WTC11 (cell line): ENCODE results near the gene ZNF718.

ENCODE experiments used
- TF ChIP-seq, protein P1 (sequence below): fragments of 200-600 bp; IDR thresholded peaks from 2 replicates; pipeline ENCODE4 v1.8.0; 2022; ENCODE audit warnings: antibody characterized with exemption
- TF ChIP-seq, protein P2 (sequence below): sonication (generic); formaldehyde crosslinking; conservative IDR thresholded peaks from 2 replicates; pipeline ENCODE4 v1.8.1; 2022; ENCODE audit warnings: mild to moderate bottlenecking, missing genetic modification reagents

- TF ChIP-seq, protein P1, sequence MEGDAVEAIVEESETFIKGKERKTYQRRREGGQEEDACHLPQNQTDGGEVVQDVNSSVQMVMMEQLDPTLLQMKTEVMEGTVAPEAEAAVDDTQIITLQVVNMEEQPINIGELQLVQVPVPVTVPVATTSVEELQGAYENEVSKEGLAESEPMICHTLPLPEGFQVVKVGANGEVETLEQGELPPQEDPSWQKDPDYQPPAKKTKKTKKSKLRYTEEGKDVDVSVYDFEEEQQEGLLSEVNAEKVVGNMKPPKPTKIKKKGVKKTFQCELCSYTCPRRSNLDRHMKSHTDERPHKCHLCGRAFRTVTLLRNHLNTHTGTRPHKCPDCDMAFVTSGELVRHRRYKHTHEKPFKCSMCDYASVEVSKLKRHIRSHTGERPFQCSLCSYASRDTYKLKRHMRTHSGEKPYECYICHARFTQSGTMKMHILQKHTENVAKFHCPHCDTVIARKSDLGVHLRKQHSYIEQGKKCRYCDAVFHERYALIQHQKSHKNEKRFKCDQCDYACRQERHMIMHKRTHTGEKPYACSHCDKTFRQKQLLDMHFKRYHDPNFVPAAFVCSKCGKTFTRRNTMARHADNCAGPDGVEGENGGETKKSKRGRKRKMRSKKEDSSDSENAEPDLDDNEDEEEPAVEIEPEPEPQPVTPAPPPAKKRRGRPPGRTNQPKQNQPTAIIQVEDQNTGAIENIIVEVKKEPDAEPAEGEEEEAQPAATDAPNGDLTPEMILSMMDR = no peak
- TF ChIP-seq, protein P2, sequence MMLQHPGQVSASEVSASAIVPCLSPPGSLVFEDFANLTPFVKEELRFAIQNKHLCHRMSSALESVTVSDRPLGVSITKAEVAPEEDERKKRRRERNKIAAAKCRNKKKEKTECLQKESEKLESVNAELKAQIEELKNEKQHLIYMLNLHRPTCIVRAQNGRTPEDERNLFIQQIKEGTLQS (CRISPR knock-in tag) = no peak
Observed at GRCh38 chr4:139691-140090, 15.4 kb downstream of the ZNF718 start.
